ENCODE measurements around the gene PREX1.
"Not testable (repeated sequence)": the region's sequence is repeated elsewhere in the genome, so short reads cannot be mapped to it uniquely, and the experiment has no call there.

Gene PREX1

GRCh38 chr20:48841196-48841874 is 13.5 kb upstream of the PREX1 start:
- H3K27ac Mint-ChIP-seq, result no peak overlapping the region
- no peaks in the 10 kb centered on the region for H3K36me3 Mint-ChIP-seq
- H3K4me1 Mint-ChIP-seq, result peaks cover 44% of the 10 kb centered on the region
- no peaks in the 10 kb centered on the region for H3K27me3 Mint-ChIP-seq
- H3K4me3 Mint-ChIP-seq, result no peak overlapping the region
- no peak for DNase-seq (ENCODE audit: low spot score in 2 of 2)
- no peak for ATAC-seq (ENCODE audit: low read depth)
- no peaks in the 10 kb centered on the region for H3K9me3 Mint-ChIP-seq

- Mint-ChIP-seq H3K4me3 (peak overlapping the region; percentile 49), H3K9me3 (no peaks in the 10 kb centered on the region), H3K27me3 (no peaks in the 10 kb centered on the region), H3K36me3 (no peaks in the 10 kb centered on the region), H3K4me1 (peaks cover 39% of the 10 kb centered on the region), H3K27ac (peak overlapping the region; percentile 80)
- no peak for DNase-seq (ENCODE audit: low spot score in 2 of 2)
- peak; percentile 76 for ATAC-seq (ENCODE audit: low read depth)
Measured at GRCh38 chr20:48839154-48839917, 11.5 kb upstream of the PREX1 start.

DNA sequence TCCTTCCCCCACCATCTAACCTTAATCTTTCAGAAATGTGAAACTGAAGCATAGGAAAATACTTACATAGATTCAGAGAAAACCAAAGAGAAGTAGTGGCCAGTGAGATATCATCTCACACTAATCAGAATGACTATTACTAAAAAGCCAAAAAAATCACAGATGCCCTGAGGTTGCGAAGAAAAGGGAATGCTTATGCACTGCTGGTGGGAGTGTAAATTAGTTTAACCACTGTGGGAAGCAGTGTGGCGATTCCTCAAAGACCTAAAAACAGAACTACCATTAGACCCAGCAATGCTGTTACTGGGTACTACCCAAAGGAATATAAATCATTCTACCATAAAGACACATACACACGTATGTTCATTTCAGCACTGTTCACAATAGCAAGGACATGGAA is 9.2 kb upstream of the PREX1 start:
- Mint-ChIP-seq H3K36me3 (no peaks in the 10 kb centered on the region), H3K27me3 (no peaks in the 10 kb centered on the region), H3K9me3 (no peaks in the 10 kb centered on the region), H3K4me3 (no peak overlapping the region), H3K4me1 (peaks cover 32% of the 10 kb centered on the region), H3K27ac (no peak overlapping the region)
- ATAC-seq (ENCODE audit: low read depth) (no peak), DNase-seq (ENCODE audit: low spot score in 2 of 2) (no peak)

GRCh38 chr20:48835390-48835789 is 7.6 kb upstream of the PREX1 start:
- Mint-ChIP-seq H3K27ac (no peak overlapping the region), H3K9me3 (no peaks in the 10 kb centered on the region), H3K36me3 (no peaks in the 10 kb centered on the region), H3K4me3 (no peak overlapping the region), H3K4me1 (peaks cover 40% of the 10 kb centered on the region), H3K27me3 (no peaks in the 10 kb centered on the region)
- ATAC-seq (ENCODE audit: low read depth), result no peak
- DNase-seq (ENCODE audit: low spot score in 2 of 2), result no peak

DNA sequence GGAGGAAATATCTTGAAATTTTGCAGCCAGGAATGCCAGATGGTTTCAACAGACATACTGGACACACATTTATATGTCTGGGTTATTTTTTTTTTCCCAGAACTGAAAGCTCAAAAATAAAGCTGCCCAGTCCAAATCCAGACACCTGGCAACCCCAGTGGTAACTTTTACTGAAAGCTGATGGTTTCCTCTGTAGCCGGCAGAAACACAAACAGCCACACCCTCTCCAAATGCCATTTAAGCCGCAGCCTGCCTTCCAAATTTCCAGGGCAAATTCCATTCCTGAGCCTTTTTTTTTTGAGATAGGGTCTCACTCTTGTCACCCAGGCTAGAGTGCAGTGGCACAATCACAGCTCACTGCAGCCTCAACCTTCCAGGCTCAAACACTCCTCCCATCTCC is 6.5 kb upstream of the PREX1 start:
- no peaks in the 10 kb centered on the region for H3K27me3 Mint-ChIP-seq
- no peak for DNase-seq (ENCODE audit: low spot score in 2 of 2)
- H3K4me1 Mint-ChIP-seq, result peaks cover 36% of the 10 kb centered on the region
- no peaks in the 10 kb centered on the region for H3K9me3 Mint-ChIP-seq
- ATAC-seq (ENCODE audit: low read depth), result no peak
- H3K4me3 Mint-ChIP-seq, result no peak overlapping the region
- no peak overlapping the region for H3K27ac Mint-ChIP-seq
- H3K36me3 Mint-ChIP-seq, result no peaks in the 10 kb centered on the region

DNA sequence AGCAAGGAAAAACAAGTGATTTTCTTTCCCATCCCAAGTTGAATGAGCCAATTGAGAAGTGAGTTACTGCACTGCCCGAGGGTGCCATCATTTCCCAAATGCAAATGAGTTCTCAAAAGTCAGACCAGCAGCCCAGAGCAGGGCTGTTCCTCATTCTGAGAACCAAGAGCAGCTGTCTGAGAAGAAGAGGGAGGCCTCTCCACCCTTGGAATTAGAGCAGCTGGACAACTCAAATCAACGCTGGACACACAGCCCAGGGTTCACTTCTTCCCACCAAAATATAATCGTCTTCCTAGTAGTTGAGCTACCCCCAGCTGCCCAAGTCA is 4.6 kb upstream of the PREX1 start:
- DNase-seq (ENCODE audit: low spot score in 2 of 2) (no peak), ATAC-seq (ENCODE audit: low read depth) (peak; percentile 21)
- H3K4me1 Mint-ChIP-seq, result peaks cover 34% of the 10 kb centered on the region
- H3K4me3 Mint-ChIP-seq, result no peak overlapping the region
- no peaks in the 10 kb centered on the region for H3K36me3 Mint-ChIP-seq
- no peaks in the 10 kb centered on the region for H3K27me3 Mint-ChIP-seq
- no peaks in the 10 kb centered on the region for H3K9me3 Mint-ChIP-seq
- peak overlapping the region; percentile 13 for H3K27ac Mint-ChIP-seq

GRCh38 chr20:48831718-48832404 is 4.1 kb upstream of the PREX1 start:
- Mint-ChIP-seq H3K27ac (peak overlapping the region; percentile 13), H3K27me3 (no peaks in the 10 kb centered on the region), H3K9me3 (no peaks in the 10 kb centered on the region), H3K36me3 (no peaks in the 10 kb centered on the region), H3K4me1 (peaks cover 32% of the 10 kb centered on the region), H3K4me3 (peak overlapping the region; percentile 15)
- DNase-seq (ENCODE audit: low spot score in 2 of 2), result no peak
- ATAC-seq (ENCODE audit: low read depth), result no peak

- H3K27ac Mint-ChIP-seq, result no peak overlapping the region
- no peak overlapping the region for H3K4me3 Mint-ChIP-seq
- no peaks in the 10 kb centered on the region for H3K9me3 Mint-ChIP-seq
- DNase-seq (ENCODE audit: low spot score in 2 of 2), result no peak
- H3K36me3 Mint-ChIP-seq, result no peaks in the 10 kb centered on the region
- no peaks in the 10 kb centered on the region for H3K27me3 Mint-ChIP-seq
- no peak for ATAC-seq (ENCODE audit: low read depth)
- peaks cover 35% of the 10 kb centered on the region for H3K4me1 Mint-ChIP-seq
Measured at GRCh38 chr20:48830826-48831318, 3.1 kb upstream of the PREX1 start.

DNA sequence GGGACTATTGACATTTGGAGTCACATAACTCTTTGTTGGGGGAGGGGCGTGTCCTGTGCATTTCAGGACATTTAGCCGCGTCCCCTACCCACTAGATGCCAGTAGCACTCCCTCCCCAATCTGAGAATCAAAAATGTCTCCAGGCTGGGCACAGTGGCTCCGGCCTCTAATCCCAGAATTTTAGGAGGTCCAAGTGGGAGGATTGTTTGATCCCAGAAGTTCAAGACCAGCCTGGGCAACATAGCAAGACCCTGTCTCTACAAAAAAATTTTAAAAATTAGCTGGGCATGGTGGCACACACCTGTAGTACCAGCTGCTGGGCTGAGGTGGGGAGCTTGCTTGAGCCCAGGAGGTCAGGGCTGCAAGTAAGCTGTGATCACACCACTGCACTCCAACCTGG is 2.1 kb upstream of the PREX1 start:
- no peak for DNase-seq (ENCODE audit: low spot score in 2 of 2)
- no peak overlapping the region for H3K27ac Mint-ChIP-seq
- no peaks in the 10 kb centered on the region for H3K27me3 Mint-ChIP-seq
- no peak for ATAC-seq (ENCODE audit: low read depth)
- H3K36me3 Mint-ChIP-seq, result no peaks in the 10 kb centered on the region
- H3K4me1 Mint-ChIP-seq, result peaks cover 40% of the 10 kb centered on the region
- H3K4me3 Mint-ChIP-seq, result no peak overlapping the region
- H3K9me3 Mint-ChIP-seq, result no peaks in the 10 kb centered on the region

DNA sequence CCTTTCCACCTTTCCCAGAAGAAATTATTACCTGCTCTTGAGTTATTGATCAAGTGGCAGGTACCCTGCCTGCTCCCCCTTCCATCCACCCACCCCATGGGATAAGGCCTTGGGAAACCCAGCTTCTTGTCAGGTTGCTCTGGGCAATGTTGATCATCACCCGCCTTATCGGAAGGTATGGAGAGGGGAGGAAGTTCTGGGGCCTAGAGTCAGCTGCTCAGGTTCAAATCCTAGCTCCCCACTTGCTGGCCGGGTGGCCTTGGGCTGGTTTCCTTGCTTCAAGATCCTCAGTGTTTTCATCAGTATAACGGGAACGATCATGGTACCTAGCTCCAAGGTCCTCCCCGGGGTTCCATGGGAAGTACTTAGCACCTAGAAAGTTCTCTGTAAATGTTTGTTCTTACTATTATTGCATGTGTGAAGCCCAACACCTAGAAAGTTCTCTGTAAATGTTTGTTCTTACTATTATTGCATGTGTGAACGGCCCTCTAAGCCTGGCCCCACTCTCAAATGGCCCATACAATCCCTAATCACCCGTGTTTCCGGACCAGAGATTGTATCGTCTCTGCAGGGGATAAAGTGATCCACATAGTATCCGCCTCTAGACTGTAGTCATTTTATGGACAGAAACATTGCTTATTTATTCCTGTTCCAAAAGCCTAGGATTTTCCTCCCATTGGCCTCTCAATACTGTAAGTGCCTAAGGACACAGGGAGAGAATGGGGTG is 1.1 kb upstream of the PREX1 start:
- no peak for ATAC-seq (ENCODE audit: low read depth)
- H3K4me3 Mint-ChIP-seq, result peak overlapping the region; percentile 90
- H3K4me1 Mint-ChIP-seq, result peaks cover 49% of the 10 kb centered on the region
- no peaks in the 10 kb centered on the region for H3K9me3 Mint-ChIP-seq
- DNase-seq (ENCODE audit: low spot score in 2 of 2), result no peak
- peak overlapping the region; percentile 81 for H3K27ac Mint-ChIP-seq
- no peaks in the 10 kb centered on the region for H3K27me3 Mint-ChIP-seq
- no peaks in the 10 kb centered on the region for H3K36me3 Mint-ChIP-seq

GRCh38 chr20:48826883-48827771 is 672 bp downstream of the PREX1 start:
- ATAC-seq (ENCODE audit: low read depth) (peak; percentile 16), DNase-seq (ENCODE audit: low spot score in 2 of 2) (peak in 1 of 2 donors; percentile 49)
- Mint-ChIP-seq H3K27me3 (no peaks in the 10 kb centered on the region), H3K4me3 (peak overlapping the region; percentile 95), H3K36me3 (no peaks in the 10 kb centered on the region), H3K4me1 (peaks cover 53% of the 10 kb centered on the region), H3K27ac (peak overlapping the region; percentile 93), H3K9me3 (no peaks in the 10 kb centered on the region)

DNA sequence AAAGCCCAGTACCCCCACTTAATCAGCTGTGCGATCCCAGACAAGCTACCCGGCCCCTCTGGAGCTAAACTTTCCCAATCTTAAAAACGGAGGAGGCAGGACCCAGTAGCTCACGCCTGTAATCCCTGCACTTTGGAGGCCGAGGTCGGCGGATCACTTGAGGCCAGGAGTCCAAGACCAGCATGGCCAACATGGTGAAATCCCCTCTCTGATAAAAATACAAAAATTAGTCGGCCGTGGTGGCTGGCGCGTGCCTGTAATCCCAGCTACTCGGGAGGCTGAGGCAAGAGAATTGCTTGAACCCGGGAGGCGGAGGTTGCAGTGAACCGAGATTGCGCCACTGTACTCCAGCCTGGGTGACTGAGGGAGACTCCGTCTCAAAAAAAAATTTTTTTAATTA is 1.3 kb downstream of the PREX1 start:
- H3K27me3 Mint-ChIP-seq; H3K36me3 Mint-ChIP-seq; H3K9me3 Mint-ChIP-seq; ATAC-seq (ENCODE audit: low read depth); DNase-seq (ENCODE audit: low spot score in 2 of 2): not testable (repeated sequence)
- Mint-ChIP-seq H3K4me3 (peak overlapping the region; percentile 95), H3K4me1 (peaks cover 51% of the 10 kb centered on the region), H3K27ac (peak overlapping the region; percentile 93)

GRCh38 chr20:48826069-48826468 is 1.7 kb downstream of the PREX1 start:
- peak overlapping the region; percentile 95 for H3K4me3 Mint-ChIP-seq
- ATAC-seq (ENCODE audit: low read depth) (no peak), DNase-seq (ENCODE audit: low spot score in 2 of 2) (no peak)
- no peaks in the 10 kb centered on the region for H3K9me3 Mint-ChIP-seq
- H3K4me1 Mint-ChIP-seq, result peaks cover 52% of the 10 kb centered on the region
- H3K27ac Mint-ChIP-seq, result peak overlapping the region; percentile 93
- H3K36me3 Mint-ChIP-seq, result no peaks in the 10 kb centered on the region
- H3K27me3 Mint-ChIP-seq, result no peaks in the 10 kb centered on the region
